ENCODE results near the gene KATNB1.

DNA sequence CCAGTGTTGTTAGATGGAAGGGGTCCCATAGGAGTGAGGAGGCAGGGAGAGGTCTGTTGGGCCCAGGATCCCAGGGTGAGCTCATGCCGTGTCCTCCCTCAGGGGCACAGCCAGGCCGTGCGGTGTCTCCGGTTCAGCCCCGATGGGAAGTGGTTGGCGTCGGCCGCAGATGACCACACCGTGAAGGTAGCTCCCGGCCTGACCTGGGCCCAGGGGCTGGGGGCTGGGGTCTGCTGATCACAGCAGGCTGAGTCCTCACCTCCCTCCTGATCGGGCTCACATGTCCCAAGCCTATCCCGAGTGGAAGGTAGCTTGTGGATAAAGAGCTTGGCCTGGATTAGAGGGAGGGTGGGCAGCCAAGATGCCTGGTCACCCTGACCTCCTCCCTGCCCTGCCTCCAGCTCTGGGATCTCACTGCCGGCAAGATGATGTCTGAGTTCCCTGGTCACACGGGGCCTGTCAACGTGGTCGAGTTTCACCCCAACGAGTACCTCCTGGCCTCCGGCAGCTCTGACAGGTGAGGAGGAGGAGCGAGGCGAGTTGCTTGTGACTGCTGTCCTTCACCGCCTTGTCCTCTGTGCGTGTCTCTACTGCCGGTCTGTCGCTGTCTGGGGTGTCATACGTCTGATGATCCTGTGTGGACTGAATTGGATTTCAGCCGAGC lies 16.1 kb downstream of the KATNB1 start:
- TF ChIP-seq, protein P1, sequence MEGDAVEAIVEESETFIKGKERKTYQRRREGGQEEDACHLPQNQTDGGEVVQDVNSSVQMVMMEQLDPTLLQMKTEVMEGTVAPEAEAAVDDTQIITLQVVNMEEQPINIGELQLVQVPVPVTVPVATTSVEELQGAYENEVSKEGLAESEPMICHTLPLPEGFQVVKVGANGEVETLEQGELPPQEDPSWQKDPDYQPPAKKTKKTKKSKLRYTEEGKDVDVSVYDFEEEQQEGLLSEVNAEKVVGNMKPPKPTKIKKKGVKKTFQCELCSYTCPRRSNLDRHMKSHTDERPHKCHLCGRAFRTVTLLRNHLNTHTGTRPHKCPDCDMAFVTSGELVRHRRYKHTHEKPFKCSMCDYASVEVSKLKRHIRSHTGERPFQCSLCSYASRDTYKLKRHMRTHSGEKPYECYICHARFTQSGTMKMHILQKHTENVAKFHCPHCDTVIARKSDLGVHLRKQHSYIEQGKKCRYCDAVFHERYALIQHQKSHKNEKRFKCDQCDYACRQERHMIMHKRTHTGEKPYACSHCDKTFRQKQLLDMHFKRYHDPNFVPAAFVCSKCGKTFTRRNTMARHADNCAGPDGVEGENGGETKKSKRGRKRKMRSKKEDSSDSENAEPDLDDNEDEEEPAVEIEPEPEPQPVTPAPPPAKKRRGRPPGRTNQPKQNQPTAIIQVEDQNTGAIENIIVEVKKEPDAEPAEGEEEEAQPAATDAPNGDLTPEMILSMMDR (IDR thresholded peaks at IDR 0.05): no peak
- no peak for TF ChIP-seq POLR2A (IDR thresholded peaks at IDR 0.05)

Data from breast epithelium (tissue), 3 donors.